AG04449 (cell line): ENCODE results near the gene FBXL15.

Experiments
- CTCF ChIA-PET: fragments of 350-600 bp; formaldehyde crosslinking; extraction: SDS; loops from one replicate; lab custom pipeline; 2021; ENCODE audit warnings: antibody characterized with exemption; lab: Yijun Ruan, JAX
- POLR2A ChIA-PET: fragments of 400-600, 350-600 bp; formaldehyde crosslinking; extraction: SDS; loops from one replicate; lab custom pipeline; 2020; ENCODE audit warnings: antibody characterized with exemption, inconsistent platforms; lab: Yijun Ruan, JAX
- DNase-seq: peaks from one replicate; pipeline ENCODE4 v3.0.0-alpha.2; 2010; ENCODE audit warnings: low read depth, low spot score
- H3K4me3 ChIP-seq: 2 replicates; pipeline ENCODE4 v1.5.1; 2011; ENCODE audit warnings: low read depth, mild to moderate bottlenecking, control low read depth, low read length
- CTCF ChIP-seq: IDR thresholded peaks from one replicate; pipeline ENCODE4 v1.5.1; 2011; ENCODE audit warnings: mild to moderate bottlenecking, moderate library complexity, low read length, control low read depth, inconsistent platforms; ENCODE audit not compliant: insufficient read depth; ENCODE audit errors: missing control alignments

The FBXL15 gene

GRCh38 chr10:102418622-102419268 lies 1.9 kb upstream of the FBXL15 start, which contains the start of gene PSD:
Gene PSD (minus strand): TSS chr10:102418785. CDS start chr10:102417038, 1,747 bp downstream.
- POLR2A ChIA-PET = no interaction called here

GRCh38 chr10:102419269-102420180 lies 1.1 kb upstream of the FBXL15 start:
- POLR2A ChIA-PET = interaction anchor here (1.2 to 3.9 kb wide), 2 partner anchors 13 to 15 kb away, joined by 4 to 31 read pairs; partner anchors contain the start of gene CUEDC2
- H3K4me3 ChIP-seq = peak overlapping the region; percentile 92
- DNase-seq = no peak
- CTCF ChIA-PET = interaction anchor here (0.9 to 9.9 kb wide), 10 partner anchors 8 to 190 kb away, joined by 3 to 157 read pairs (median 8); partner anchors contain the start of genes ACTR1A, ELOVL3 and NFKB2
- no peak for TF ChIP-seq CTCF

More at GRCh38 chr10:102418622-102419268, 1.9 kb upstream of the FBXL15 start, which contains the start of gene PSD:
- TF ChIP-seq CTCF = no peak
- peak within 1 kb of the TSS; percentile 92 for H3K4me3 ChIP-seq
- CTCF ChIA-PET = interaction anchor here (10.3 kb wide), 1 partner anchor 21 kb away, joined by 161 read pairs; the partner anchor contains the start of gene NFKB2
- no peak for DNase-seq

DNA sequence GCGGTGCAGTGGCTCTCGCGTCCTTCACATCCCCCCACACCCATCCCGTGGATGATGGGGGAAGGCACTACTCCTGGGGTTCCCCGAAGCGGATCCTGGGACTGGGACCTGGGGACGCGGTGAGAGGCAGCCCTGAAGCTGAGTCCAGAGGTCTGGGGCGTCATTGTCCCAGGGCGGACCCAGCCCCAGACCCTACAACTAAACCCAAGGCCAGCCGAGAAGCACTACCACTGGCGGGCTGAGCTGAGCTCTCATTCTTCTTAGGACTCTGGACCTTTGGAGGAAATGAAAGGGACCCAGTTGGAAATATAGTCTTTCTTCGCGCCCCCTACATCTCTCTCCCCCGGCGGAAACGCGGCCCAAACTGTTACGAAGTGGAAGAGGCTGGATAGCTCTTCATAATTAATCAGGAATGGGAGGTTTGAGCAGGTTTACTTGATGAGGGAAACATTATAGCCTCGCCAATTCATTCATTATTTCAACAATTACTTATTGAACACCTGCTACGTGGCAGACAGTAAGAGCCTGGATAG lies 389 bp upstream of the FBXL15 start:
- no peak for DNase-seq
- no peak for TF ChIP-seq CTCF
- H3K4me3 ChIP-seq = peak overlapping the region; percentile 92
- POLR2A ChIA-PET = interaction anchor here (1.2 to 3.9 kb wide), 3 partner anchors 12 to 14 kb away, joined by 3 to 31 read pairs (median 4); partner anchors contain the start of gene CUEDC2
- CTCF ChIA-PET = interaction anchor here (0.9 to 9.9 kb wide), 11 partner anchors 9 to 190 kb away, joined by 3 to 157 read pairs (median 12); partner anchors contain the start of genes ACTR1A, CUEDC2, ELOVL3 and NFKB2

DNA sequence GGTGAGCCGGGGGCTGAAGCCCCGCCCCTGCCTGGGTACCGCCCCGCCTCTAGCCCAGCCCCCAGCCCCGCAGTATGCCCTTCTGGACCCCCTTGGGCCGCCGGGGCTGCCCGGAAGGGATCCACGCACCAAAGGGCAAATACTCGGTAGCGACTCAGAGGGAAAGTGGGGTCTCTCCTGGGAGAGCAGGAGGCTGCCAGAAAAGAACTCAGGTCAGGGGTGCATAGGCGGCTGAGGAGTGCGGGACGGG lies 796 bp downstream of the FBXL15 start:
- no peak for TF ChIP-seq CTCF

GRCh38 chr10:102421757-102422512 lies 1.3 kb downstream of the FBXL15 start:
- H3K4me3 ChIP-seq = peak overlapping the region; percentile 92
- DNase-seq = no peak
- no peak for TF ChIP-seq CTCF
- ChIA-PET CTCF (interaction anchor here (0.7 to 9.9 kb wide), 25 partner anchors 8 to 252 kb away, joined by 3 to 157 read pairs (median 7); partner anchors contain the start of genes C10orf95, CUEDC2, ELOVL3 and NFKB2), POLR2A (interaction anchor here (1.1 to 3.9 kb wide), 2 partner anchors 10 to 17 kb away, joined by 5 to 31 read pairs; partner anchors contain the start of gene CUEDC2)

More for the DNA sequence above, 796 bp downstream of the FBXL15 start:
- ChIA-PET POLR2A (interaction anchor here (0.7 to 3.9 kb wide), 3 partner anchors 11 to 251 kb away, joined by 3 to 31 read pairs (median 5); partner anchors contain the start of gene CUEDC2), CTCF (interaction anchor here (0.8 to 9.9 kb wide), 17 partner anchors 9 to 252 kb away, joined by 3 to 157 read pairs (median 10); partner anchors contain the start of genes CUEDC2, ELOVL3 and NFKB2)
- DNase-seq = no peak
- peak overlapping the region; percentile 92 for H3K4me3 ChIP-seq
